SKM-1 (cell line): Measurements from ENCODE around the gene RAP1GAP2.

ENCODE experiments used
- DNase-seq: peaks from one replicate; lab custom pipeline; 2025; ENCODE audit not compliant: unreplicated experiment; lab: John Stamatoyannopoulos, UW

RAP1GAP2 gene

DNA sequence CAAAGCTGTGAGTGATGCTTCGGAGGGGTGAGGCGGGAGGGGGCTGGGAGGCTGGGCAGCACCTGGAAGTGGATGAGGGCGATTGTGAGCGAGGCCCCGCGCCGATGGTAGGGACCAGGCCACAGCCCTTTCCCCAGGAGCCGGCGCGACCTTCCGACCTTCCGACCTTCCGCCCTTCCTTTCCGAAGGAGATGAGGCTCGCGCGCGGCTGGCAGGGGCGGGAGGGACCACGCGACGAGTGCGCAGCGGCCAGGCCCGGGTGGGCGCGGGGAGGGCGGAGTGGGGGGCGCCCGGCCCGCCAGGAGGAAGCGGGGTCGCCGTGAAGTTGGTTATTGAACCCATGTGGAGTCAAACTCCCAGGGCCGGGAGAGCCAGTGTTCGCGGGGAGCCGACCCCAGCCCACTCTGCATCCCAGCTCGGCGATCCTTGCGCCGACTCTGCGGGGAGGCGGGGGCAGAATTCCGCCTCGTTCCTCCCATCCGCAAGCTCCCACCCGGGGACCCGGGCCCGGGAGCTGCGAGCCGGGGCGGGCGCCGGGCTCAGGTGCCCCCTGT lies 56.6 kb downstream of the RAP1GAP2 start:
- no peak for DNase-seq

- no peak for DNase-seq
Measured at GRCh38 chr17:2853283-2854142, 57.3 kb downstream of the RAP1GAP2 start.

DNA sequence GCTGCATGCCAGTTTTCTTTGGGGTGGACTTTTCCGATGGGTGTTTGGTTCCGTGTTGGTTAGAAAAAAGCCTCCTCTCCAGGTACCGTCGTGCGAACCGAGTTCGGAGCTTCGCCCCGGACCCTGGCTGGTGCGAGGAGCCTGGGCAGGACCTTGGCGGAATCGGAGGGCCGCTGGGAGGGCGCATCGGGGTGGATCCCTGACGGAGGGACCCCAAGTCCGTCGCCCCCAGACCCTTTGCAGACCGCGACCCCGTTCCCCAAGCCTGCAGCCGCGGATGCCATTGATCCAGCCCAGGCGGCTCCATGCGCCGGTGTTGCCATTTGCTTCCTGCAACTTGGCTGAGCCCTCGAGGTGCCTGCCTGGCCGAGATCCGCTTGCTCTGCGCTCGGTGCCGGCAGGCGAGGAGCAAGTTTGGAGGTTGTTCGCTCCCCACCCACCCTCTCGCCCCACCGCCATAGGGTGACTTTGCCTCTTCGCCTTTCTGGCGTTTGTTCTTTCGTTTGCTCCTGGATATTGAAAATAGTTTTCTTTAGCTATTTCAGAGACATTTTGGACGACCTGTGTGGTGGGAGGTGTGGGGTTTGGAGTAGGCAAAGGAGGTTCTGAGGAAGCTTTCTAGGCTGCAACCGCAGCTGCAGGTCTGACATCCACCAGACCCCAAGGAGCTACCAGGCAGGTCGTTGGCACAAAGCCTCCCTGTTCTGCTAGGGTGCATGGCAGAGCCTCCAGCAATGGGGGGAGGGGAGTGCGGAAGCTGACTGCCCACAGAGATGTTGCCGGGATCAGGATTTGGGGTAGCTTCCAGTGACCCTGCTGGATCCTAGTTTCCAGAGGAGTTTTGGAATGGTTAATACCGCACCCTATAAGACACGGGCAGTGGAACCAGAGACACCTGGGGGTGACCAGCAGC lies 58.2 kb downstream of the RAP1GAP2 start:
- DNase-seq, result no peak

DNA sequence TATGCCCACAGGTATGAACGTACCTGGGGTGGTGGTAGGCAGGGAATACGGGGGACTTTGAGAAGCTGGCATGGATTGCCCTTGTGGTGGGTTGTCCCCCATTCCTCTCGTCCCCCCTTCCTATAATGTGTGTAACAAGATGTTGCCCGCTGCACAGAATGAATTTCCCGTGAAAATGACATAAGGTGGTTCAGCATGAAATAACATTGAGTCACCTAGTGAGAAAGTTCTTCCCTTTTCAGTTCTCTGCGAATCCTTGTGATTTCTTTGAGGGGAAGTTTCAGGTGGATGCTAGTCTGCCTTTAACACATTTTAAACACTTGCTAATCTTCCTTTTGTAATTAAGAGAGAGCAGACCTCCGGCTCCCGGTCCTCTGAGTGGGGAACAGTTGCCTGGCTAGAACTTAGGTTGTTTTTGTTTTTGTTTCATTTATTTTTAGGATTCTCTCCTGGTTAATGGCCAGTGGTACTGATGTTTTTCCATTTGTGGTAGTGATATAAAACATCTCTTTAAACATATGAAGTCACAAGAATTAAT lies 58.9 kb downstream of the RAP1GAP2 start:
- DNase-seq, result no peak

GRCh38 chr17:2856727-2857126 lies 60.5 kb downstream of the RAP1GAP2 start:
- DNase-seq, result no peak

- no peak for DNase-seq
Measured at GRCh38 chr17:2860045-2860444, 63.8 kb downstream of the RAP1GAP2 start.

DNA sequence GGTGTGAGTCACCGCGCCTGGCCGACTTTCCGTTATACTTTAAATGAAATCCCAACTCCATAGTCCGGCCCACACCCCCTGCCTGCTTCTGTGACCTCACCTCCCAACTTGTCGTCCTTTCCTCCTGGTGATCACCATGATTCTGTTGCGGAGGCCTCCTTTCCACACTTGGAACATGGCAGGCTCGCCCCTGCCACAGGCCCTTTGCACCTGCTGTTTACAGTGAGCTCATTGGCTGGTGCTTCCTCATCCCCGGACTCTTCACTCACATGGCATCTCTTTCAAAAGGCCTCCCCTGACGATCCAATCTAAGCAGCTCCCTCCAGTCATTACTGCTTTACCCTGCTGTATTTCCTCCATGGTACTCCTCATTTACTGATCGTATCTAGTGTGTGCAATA lies 64.6 kb downstream of the RAP1GAP2 start:
- DNase-seq, result no peak

DNA sequence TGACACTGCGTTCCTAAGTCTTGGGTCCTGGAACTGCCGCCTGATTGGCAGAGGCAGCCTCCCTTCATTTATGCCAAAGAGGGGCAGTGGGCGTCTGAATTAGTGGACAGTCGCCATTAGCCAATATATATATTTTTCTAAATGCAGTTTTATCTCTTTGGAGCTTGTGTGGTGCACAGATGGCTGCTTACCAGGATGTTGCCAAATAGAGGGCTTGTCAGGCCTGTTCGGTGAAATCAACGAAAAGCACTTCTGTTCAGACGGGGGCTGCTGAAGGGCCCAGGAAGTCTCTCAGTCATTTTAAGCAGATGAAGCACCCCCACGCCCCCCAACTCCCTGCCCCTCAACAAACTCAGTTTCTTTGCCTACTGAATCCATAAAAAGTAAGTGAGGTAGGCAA lies 66.0 kb downstream of the RAP1GAP2 start:
- no peak for DNase-seq

GRCh38 chr17:2863204-2863603 lies 67.0 kb downstream of the RAP1GAP2 start:
- DNase-seq, result no peak

GRCh38 chr17:2865228-2865627 lies 69.0 kb downstream of the RAP1GAP2 start:
- no peak for DNase-seq

DNA sequence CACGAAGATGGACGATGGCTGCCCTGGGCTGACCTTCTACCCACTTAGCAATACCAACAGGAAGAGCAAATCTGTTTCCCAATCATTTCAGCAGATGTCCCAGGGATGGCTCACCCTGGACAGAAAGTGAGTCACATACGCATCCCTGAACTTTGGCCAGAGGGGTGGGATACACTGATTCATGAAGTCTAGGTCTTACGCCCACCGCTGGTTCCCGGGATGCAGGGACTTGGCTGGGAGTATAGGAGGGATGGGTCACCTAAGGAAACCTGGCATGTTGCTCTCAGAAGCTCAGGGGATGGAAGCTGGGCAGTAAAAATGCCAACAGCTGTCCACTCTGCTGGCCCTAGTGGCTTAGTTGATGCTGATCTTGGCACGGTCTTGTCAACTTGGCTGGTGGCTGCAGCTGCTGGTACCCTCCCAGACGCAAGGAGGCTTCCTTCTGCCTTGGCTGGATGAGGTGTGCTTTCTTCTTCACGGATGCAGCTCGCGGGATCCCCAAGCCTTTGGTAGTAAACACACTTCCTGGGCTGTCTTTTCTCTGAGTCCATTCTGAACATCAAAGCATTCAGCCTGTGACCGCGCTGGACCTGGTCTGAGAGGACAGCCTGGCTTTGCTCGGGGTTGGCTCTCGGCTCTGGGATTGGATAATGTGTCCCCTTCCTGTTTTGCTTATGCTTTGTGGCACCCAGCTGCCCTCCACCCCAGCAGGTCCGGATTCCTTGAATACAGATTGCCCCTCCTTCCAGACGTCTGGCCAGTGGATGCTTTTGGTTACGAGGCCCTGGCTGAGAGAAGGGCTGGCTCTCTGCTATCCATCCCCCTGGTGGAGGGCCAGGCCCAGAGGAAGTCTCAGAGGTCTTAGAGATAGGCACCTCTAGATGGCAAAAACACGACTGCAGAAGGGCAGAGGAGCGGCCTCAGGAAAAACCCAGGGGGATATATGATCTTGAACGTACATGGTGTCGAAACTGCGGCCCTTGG lies 71.5 kb downstream of the RAP1GAP2 start:
- DNase-seq, result no peak

- no peak for DNase-seq
Measured at GRCh38 chr17:2869604-2870003, 73.4 kb downstream of the RAP1GAP2 start.

DNA sequence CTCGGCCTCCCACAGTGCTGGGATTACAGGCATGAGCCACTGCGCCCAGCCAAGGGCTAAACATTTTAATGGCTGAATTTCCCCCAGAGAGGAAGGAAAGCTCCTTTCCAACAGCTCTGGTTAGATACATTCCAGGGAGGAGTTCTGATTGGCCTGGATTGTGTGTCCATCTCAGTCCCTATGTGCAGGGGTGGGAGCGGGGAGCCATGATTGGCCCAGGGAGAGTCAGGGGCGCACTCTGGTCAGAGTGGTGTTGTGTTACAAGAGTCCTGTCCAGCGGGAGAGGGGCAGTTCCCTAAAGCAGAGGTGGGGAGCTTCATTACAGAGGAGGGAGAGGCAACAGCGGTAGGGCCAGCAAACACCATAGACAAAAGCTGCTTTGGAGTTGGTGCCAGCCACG lies 75.0 kb downstream of the RAP1GAP2 start:
- DNase-seq, result no peak

- DNase-seq, result no peak
Measured at GRCh38 chr17:2871720-2872119, 75.5 kb downstream of the RAP1GAP2 start.

DNA sequence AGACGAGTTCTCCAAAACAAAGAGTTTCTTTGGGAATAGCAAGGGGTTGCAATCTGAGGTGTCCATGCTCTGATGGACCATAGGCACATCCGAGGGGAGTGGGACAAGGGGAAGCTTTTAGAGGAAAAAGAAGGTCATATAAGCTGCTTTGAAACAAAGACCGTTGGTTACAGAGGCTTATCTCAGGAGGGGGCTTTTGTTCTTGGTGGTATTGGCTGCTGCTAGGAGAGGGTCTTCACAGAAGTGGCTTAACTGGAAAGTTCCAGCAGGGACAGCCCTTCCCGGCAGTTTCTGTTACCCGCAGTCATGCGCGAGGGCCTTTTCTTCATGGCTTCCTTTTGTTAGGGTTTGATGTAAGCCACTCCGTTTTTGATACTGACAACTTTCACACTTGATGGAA lies 76.0 kb downstream of the RAP1GAP2 start:
- DNase-seq, result no peak

GRCh38 chr17:2874189-2874686 lies 78.0 kb downstream of the RAP1GAP2 start:
- DNase-seq, result no peak

GRCh38 chr17:2875608-2876007 lies 79.4 kb downstream of the RAP1GAP2 start:
- no peak for DNase-seq

DNA sequence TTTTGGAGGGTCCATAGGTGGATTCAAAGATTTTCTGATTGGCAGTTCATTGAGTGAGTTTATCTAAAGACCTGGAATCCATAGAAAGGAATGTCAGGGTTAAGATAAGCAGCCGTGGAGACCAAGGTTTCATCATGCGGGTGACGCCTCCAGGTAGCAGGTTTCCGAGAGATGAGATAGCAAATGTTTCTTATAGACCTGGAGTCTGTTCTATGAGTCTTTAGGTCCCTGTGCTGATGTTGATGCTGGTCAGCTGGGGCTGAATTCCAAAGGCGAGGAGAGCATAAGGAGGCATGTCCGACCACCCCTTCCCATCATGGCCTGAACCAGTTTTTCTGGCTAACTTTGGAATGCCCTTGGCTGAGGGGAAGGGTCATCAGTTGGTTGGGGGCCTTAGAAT lies 80.2 kb downstream of the RAP1GAP2 start:
- no peak for DNase-seq

GRCh38 chr17:2878751-2879254 lies 82.6 kb downstream of the RAP1GAP2 start:
- no peak for DNase-seq

DNA sequence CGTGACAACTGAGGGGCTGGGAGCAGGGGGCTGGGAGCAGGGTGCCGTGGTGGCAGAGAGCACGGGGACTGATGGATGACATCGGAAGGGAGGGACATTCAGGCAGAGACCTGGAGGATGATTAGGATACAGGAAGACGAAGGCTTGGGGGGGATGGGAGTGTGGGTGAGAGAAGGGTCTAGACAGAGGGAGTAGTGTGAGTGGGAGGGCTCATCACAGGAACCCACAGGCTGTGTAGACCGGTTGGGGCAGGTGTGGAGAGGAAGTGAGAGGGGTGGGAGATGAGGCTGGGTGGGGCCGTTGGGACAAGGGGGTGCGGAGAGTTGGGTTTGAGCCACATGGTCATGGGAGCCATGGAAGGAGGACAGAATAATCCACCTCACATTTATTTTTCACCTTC lies 83.8 kb downstream of the RAP1GAP2 start:
- no peak for DNase-seq
